ENCODE measurements around the gene TMA7B.

TMA7B gene

GRCh38 chr22:39954584-39955055, 5.6 kb upstream of the TMA7B start:
- H3K9ac ChIP-seq (ENCODE audit: low read length): no peak overlapping the region
- no peak for DNase-seq
- no peak overlapping the region for H2AFZ ChIP-seq (ENCODE audit: low read length)
- no peaks in the 10 kb centered on the region for H4K20me1 ChIP-seq (ENCODE audit: insufficient read depth, low read length)
- no peak overlapping the region for H3K4me2 ChIP-seq (ENCODE audit: low read depth, low read length)
- H3K9me3 ChIP-seq (replicated peaks; ENCODE audit: insufficient read depth, low read length): no peaks in the 10 kb centered on the region
- peaks cover 36% of the 10 kb centered on the region for H3K4me1 ChIP-seq (ENCODE audit: low read length)
- no peak overlapping the region for H3K4me3 ChIP-seq (ENCODE audit: low read length)
- H3F3A ChIP-seq (ENCODE audit: insufficient read depth, low read length): peaks cover 20% of the 10 kb centered on the region
- no peaks in the 10 kb centered on the region for H3K27me3 ChIP-seq (replicated peaks; ENCODE audit: insufficient read depth, low read length)
- H3K9me2 ChIP-seq (replicated peaks; ENCODE audit: insufficient read depth, low read length): no peaks in the 10 kb centered on the region
- H3K36me3 ChIP-seq (replicated peaks; ENCODE audit: insufficient read depth, low read length): no peaks in the 10 kb centered on the region
- TF ChIP-seq EZH2phosphoT487 (IDR thresholded peaks at IDR 0.05; ENCODE audit: low read length) (no peak), CTCF (IDR thresholded peaks at IDR 0.05; ENCODE audit: low read length) (no peak), EZH2 (optimal IDR thresholded peaks at IDR 0.05; ENCODE audit: low read depth, low read length) (no peak)
- no peak overlapping the region for H3K27ac ChIP-seq (ENCODE audit: low read length)
- no peaks in the 10 kb centered on the region for H3K79me2 ChIP-seq (ENCODE audit: low read length)

- H2AFZ ChIP-seq (ENCODE audit: low read length): no peak overlapping the region
Measured at GRCh38 chr22:39955675-39956074, 4.5 kb upstream of the TMA7B start.

GRCh38 chr22:39956932-39957664, 3.1 kb upstream of the TMA7B start:
- no peak overlapping the region for H2AFZ ChIP-seq (ENCODE audit: low read length)
- no peaks in the 10 kb centered on the region for H3K9me3 ChIP-seq (replicated peaks; ENCODE audit: insufficient read depth, low read length)
- TF ChIP-seq CTCF (IDR thresholded peaks at IDR 0.05; ENCODE audit: low read length) (no peak), EZH2 (optimal IDR thresholded peaks at IDR 0.05; ENCODE audit: low read depth, low read length) (no peak), EZH2phosphoT487 (IDR thresholded peaks at IDR 0.05; ENCODE audit: low read length) (no peak)
- no peaks in the 10 kb centered on the region for H3K79me2 ChIP-seq (ENCODE audit: low read length)
- no peaks in the 10 kb centered on the region for H3K36me3 ChIP-seq (replicated peaks; ENCODE audit: insufficient read depth, low read length)
- H3K4me1 ChIP-seq (ENCODE audit: low read length): peaks cover 40% of the 10 kb centered on the region
- H4K20me1 ChIP-seq (ENCODE audit: insufficient read depth, low read length): no peaks in the 10 kb centered on the region
- peak overlapping the region; percentile 66 for H3K4me2 ChIP-seq (ENCODE audit: low read depth, low read length)
- peaks cover 25% of the 10 kb centered on the region for H3F3A ChIP-seq (ENCODE audit: insufficient read depth, low read length)
- no peak overlapping the region for H3K9ac ChIP-seq (ENCODE audit: low read length)
- peak; percentile 91 for DNase-seq
- no peaks in the 10 kb centered on the region for H3K9me2 ChIP-seq (replicated peaks; ENCODE audit: insufficient read depth, low read length)
- H3K27ac ChIP-seq (ENCODE audit: low read length): peak overlapping the region; percentile 66; the same call in 1 of the 2 replicates
- no peaks in the 10 kb centered on the region for H3K27me3 ChIP-seq (replicated peaks; ENCODE audit: insufficient read depth, low read length)
- H3K4me3 ChIP-seq (ENCODE audit: low read length): no peak overlapping the region

More at GRCh38 chr22:39955675-39956074, 4.5 kb upstream of the TMA7B start:
- Histone ChIP-seq H3K27me3 (replicated peaks; ENCODE audit: insufficient read depth, low read length) (no peaks in the 10 kb centered on the region), H3K9me3 (replicated peaks; ENCODE audit: insufficient read depth, low read length) (no peaks in the 10 kb centered on the region), H3K4me2 (ENCODE audit: low read depth, low read length) (no peak overlapping the region), H3K4me1 (ENCODE audit: low read length) (peaks cover 39% of the 10 kb centered on the region), H3K4me3 (ENCODE audit: low read length) (no peak overlapping the region), H3K9me2 (replicated peaks; ENCODE audit: insufficient read depth, low read length) (no peaks in the 10 kb centered on the region), H3K36me3 (replicated peaks; ENCODE audit: insufficient read depth, low read length) (no peaks in the 10 kb centered on the region), H3K79me2 (ENCODE audit: low read length) (no peaks in the 10 kb centered on the region), H4K20me1 (ENCODE audit: insufficient read depth, low read length) (no peaks in the 10 kb centered on the region), H3K27ac (ENCODE audit: low read length) (no peak overlapping the region), H3K9ac (ENCODE audit: low read length) (no peak overlapping the region), H3F3A (ENCODE audit: insufficient read depth, low read length) (peaks cover 20% of the 10 kb centered on the region)
- TF ChIP-seq EZH2 (optimal IDR thresholded peaks at IDR 0.05; ENCODE audit: low read depth, low read length) (no peak), CTCF (IDR thresholded peaks at IDR 0.05; ENCODE audit: low read length) (no peak), EZH2phosphoT487 (IDR thresholded peaks at IDR 0.05; ENCODE audit: low read length) (no peak)
- DNase-seq: no peak
